Ovary (tissue), 9 donors: ENCODE data around the gene CENATAC. TPM values are rescaled to one million over a fixed set of nuclear protein-coding genes. Genes with fewer than 3 reads are reported as not detected.

Experiments used
- DNase-seq, 5 donors: peaks; one replicate each; pipeline ENCODE4 v3.0.0-alpha.2; 2019 to 2020
- H3K27ac ChIP-seq, 2 donors: fragments of 200-600 bp; one replicate each; pipeline versions ENCODE4 v1.5.1 to v1.8.0; 2019 to 2022
- H3K27me3 ChIP-seq: fragments of 200-600 bp; one replicate; pipeline ENCODE4 v1.8.0; 2022
- H3K36me3 ChIP-seq: fragments of 200-600 bp; sonication (generic); one replicate; pipeline ENCODE4 v1.5.1; 2019
- H3K4me1 ChIP-seq: one replicate; pipeline ENCODE4 v1.8.1; 2013; ENCODE audit warnings: mild to moderate bottlenecking, moderate library complexity; ENCODE audit not compliant: insufficient read depth
- H3K4me3 ChIP-seq: fragments of 200-600 bp; sonication (generic); one replicate; pipeline ENCODE4 v1.5.1; 2017
- H3K9me3 ChIP-seq, 2 donors: fragments of 200-600 bp in 1 of 2; sonication (generic) in 1 of 2; one replicate each; pipeline versions ENCODE4 v1.5.1 to v1.8.1; 2013 to 2019; ENCODE audit warnings: mild to moderate bottlenecking in 1 of 2, moderate library complexity in 1 of 2
- CTCF ChIP-seq, 3 donors: fragments of 450-650 bp in 2 of 3; fragments of 200-600 bp in 1 of 3; IDR thresholded peaks; one replicate each; pipeline versions ENCODE4 v1.5.1 to v1.8.0; 2016 to 2022; ENCODE audit warnings: antibody characterized with exemption in 3 of 3, mild to moderate bottlenecking in 1 of 3
- EP300 ChIP-seq: sonication (generic); formaldehyde crosslinking; IDR thresholded peaks from one replicate; pipeline ENCODE4 v1.6.1; 2017; ENCODE audit warnings: antibody characterized with exemption
- POLR2A ChIP-seq: fragments of 450-650 bp; IDR thresholded peaks from one replicate; pipeline ENCODE4 v1.6.1; 2017; ENCODE audit warnings: antibody characterized with exemption, mild to moderate bottlenecking, moderate library complexity
- WGBS, 3 donors: extraction: QIAGEN DNeasy Blood & Tissue Kit in 1 of 3; methylation state at CpG; one replicate each; pipeline versions ENCODE4 v1.1.5 to v1.1.7; 2013 to 2017; 5-methylcytosine and 5-hydroxymethylcytosine counted together
- intact Hi-C, 4 donors: fragments of 100-400 bp; cut with DNase I; formaldehyde crosslinking; loops; one replicate each; pipeline versions ENCODE4 v1.11.0 to v1.15.1; 2022 to 2023
- polyA plus RNA-seq, 2 donors: library from polyadenylated mRNA; stranded (reverse); fragments of 200-250 nt in 1 of 2; fragments of 350-450 nt in 1 of 2; fragmentation: Illumina TruSeq in 1 of 2; extraction: RNeasy Lipid Tissue Mini Kit (QIAGEN cat#74804) in 1 of 2; gene quantifications; one replicate each; pipeline ENCODE4 v1.2.3, GENCODE V29; 2013 to 2014
- total RNA-seq, 7 donors: library from RNA; depleted of rRNA in 2 of 7; stranded (reverse); fragments of >200 nt in 2 of 7; fragmentation: NEBNext Ultra II Directional in 3 of 7; extraction: Animal tissue kit (Norgen Biotek cat#: 25700) in 3 of 7; gene quantifications; one replicate each; pipeline versions ENCODE4 v1.1.0 to v1.2.4, GENCODE V29; 2016 to 2023
- donor health status: DM: no; HTN: no; CAD: no; lungs with moderate emphysema.
- donor health status: DM: no; HTN: no; CAD: no.
- donor health status: Bipolar disorder and iron deficiency.
- donor health status: DM: yes; HTN: yes; CAD: no.
- donor health status: DM: no; HTN: no; CAD: no.
- donor health status: DM: yes; HTN: yes; CAD: no.

The CENATAC gene
- total and polyA plus RNA-seq, 9 donors = 19.9 to 51.0 (median 26.3) TPM

DNA sequence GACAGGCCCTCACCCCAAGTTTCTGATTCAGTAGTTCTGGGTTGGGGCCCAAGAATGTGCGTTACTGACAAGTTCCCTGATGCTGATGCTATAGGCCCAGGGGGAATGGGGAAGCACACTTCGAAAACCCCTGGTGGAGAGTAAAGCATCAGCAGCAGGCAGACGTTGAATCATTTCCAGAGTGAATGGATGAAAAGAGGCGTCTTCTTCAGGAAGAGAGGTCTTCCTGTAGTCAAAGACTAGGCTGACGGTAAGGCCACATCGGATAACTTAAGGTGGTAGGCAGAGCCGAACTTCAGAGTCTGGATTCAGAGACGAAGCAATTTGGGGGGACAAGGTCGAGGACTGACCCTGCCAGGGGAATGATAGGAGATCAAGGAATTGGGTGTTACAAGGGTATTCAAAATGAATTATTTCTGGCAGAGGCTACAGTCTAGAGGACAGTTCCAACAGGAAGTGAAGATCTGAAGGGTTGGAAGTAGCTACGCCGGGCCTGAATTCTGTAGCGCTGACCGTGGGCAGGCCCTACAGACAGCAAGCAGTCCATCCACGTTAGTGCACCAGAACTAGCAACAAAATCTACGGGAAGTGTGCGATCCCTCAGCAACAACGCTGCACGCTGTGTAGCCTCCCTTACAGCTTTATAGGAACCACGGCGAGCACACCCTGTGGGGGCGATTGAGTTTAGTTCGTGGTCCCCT is 862 bp upstream of the CENATAC start:
- Histone ChIP-seq H3K4me1 (peaks cover 7% of the 10 kb centered on the region), H3K27me3 (no peaks in the 10 kb centered on the region), H3K27ac (peak overlapping the region in 1 of 2 donors; percentile 66), H3K36me3 (no peaks in the 10 kb centered on the region), H3K9me3 (no peaks in the 10 kb centered on the region), H3K4me3 (peak overlapping the region; percentile 80)
- 9 to 16% (median 13%) methylated on average over 22 of the region's 22 CpGs for WGBS, 3 donors
- TF ChIP-seq CTCF (IDR thresholded peaks at IDR 0.05) (no peak), EP300 (no peak), POLR2A (no peak)
- peak in 1 of 5 donors; percentile 34 for DNase-seq
- intact Hi-C loops = no loop called here

GRCh38 chr11:118998388-118998717 is 415 bp downstream of the CENATAC start:
- Histone ChIP-seq H3K27me3 (no peaks in the 10 kb centered on the region), H3K27ac (peak overlapping the region; percentile 63 to 66), H3K36me3 (no peaks in the 10 kb centered on the region), H3K9me3 (no peaks in the 10 kb centered on the region), H3K4me3 (peak overlapping the region; percentile 80), H3K4me1 (peaks cover 7% of the 10 kb centered on the region)
- 1 to 2% (median 1%) methylated on average over 19 of the region's 19 CpGs for WGBS, 3 donors
- no peak for DNase-seq
- intact Hi-C loops = loop anchor here in 1 of 4 donors (2.0 kb wide), 1 partner anchor 20 kb away; the partner anchor contains the start of genes RPS25 and TRAPPC4
- TF ChIP-seq EP300 (no peak), POLR2A (no peak)

- intact Hi-C loops = loop anchor here in 1 of 4 donors (2.0 kb wide), 1 partner anchor 20 kb away; the partner anchor contains the start of genes RPS25 and TRAPPC4
- Histone ChIP-seq H3K9me3 (no peaks in the 10 kb centered on the region), H3K27me3 (no peaks in the 10 kb centered on the region), H3K27ac (peak overlapping the region in 1 of 2 donors; percentile 66), H3K36me3 (no peaks in the 10 kb centered on the region), H3K4me3 (peak overlapping the region; percentile 80), H3K4me1 (peaks cover 7% of the 10 kb centered on the region)
- no peak for TF ChIP-seq CTCF (IDR thresholded peaks at IDR 0.05)
- DNase-seq = peak in 1 of 5 donors; percentile 31
- 23 to 43% (median 38%) methylated on average over 6 of the region's 6 CpGs for WGBS, 3 donors
Measured at GRCh38 chr11:118998822-118999221, 884 bp downstream of the CENATAC start.

DNA sequence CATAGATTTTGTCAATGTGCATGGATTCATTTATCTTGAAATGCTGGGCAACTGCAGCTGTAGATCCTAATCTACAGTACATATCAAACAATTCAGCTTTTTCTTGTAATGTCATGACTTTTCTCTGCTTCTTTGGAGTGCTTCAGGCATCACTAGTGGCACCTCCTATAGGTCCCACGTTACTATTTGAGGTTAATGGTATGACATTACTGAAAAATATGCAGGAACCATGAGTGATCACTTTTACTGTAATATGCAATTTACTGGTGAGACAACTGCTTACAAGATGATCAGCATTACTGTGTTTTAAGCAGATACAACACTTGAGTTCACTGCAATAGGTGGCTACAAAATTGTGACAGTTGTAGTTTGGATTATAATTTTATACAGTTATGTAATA is 3.0 kb downstream of the CENATAC start:
- no peaks in the 10 kb centered on the region for H3K36me3 ChIP-seq
- H3K27me3 ChIP-seq = no peaks in the 10 kb centered on the region
- no peaks in the 10 kb centered on the region for H3K9me3 ChIP-seq
- intact Hi-C loops = no loop called here
- no peak for TF ChIP-seq EP300
- TF ChIP-seq POLR2A = no peak
- no peak for TF ChIP-seq CTCF (IDR thresholded peaks at IDR 0.05)
- 58 to 62% (median 61%) methylated on average over 1 of the region's 1 CpG for WGBS, 3 donors
- H3K4me1 ChIP-seq = peaks cover 7% of the 10 kb centered on the region
- no peak for DNase-seq
- H3K4me3 ChIP-seq = no peak overlapping the region
- no peak overlapping the region for H3K27ac ChIP-seq

- no peaks in the 10 kb centered on the region for H3K4me1 ChIP-seq
- no peaks in the 10 kb centered on the region for H3K36me3 ChIP-seq
- H3K4me3 ChIP-seq = no peak overlapping the region
- H3K27ac ChIP-seq = no peak overlapping the region
- no peaks in the 10 kb centered on the region for H3K27me3 ChIP-seq
- WGBS, 3 donors = 80 to 81% (median 81%) methylated on average over 4 of the region's 4 CpGs
- H3K9me3 ChIP-seq = no peaks in the 10 kb centered on the region
- TF ChIP-seq POLR2A (no peak), CTCF (IDR thresholded peaks at IDR 0.05) (no peak), EP300 (no peak)
- DNase-seq = no peak
- intact Hi-C loops = no loop called here
Measured at GRCh38 chr11:119006656-119007055, 8.7 kb downstream of the CENATAC start.
